Ovary (tissue), 9 donors: Measurements from ENCODE around the gene PIAS3. TPM values are rescaled to one million over a fixed set of nuclear protein-coding genes. Genes with fewer than 3 reads are reported as not detected.

ENCODE experiments used
- DNase-seq, 5 donors: peaks; one replicate each; pipeline ENCODE4 v3.0.0-alpha.2; 2019 to 2020
- H3K27ac ChIP-seq, 2 donors: fragments of 200-600 bp; one replicate each; pipeline versions ENCODE4 v1.5.1 to v1.8.0; 2019 to 2022
- H3K27me3 ChIP-seq: fragments of 200-600 bp; one replicate; pipeline ENCODE4 v1.8.0; 2022
- H3K36me3 ChIP-seq: fragments of 200-600 bp; sonication (generic); one replicate; pipeline ENCODE4 v1.5.1; 2019
- H3K4me1 ChIP-seq: one replicate; pipeline ENCODE4 v1.8.1; 2013; ENCODE audit warnings: mild to moderate bottlenecking, moderate library complexity; ENCODE audit not compliant: insufficient read depth
- H3K4me3 ChIP-seq: fragments of 200-600 bp; sonication (generic); one replicate; pipeline ENCODE4 v1.5.1; 2017
- H3K9me3 ChIP-seq, 2 donors: fragments of 200-600 bp in 1 of 2; sonication (generic) in 1 of 2; one replicate each; pipeline versions ENCODE4 v1.5.1 to v1.8.1; 2013 to 2019; ENCODE audit warnings: mild to moderate bottlenecking in 1 of 2, moderate library complexity in 1 of 2
- EP300 ChIP-seq: sonication (generic); formaldehyde crosslinking; IDR thresholded peaks from one replicate; pipeline ENCODE4 v1.6.1; 2017; ENCODE audit warnings: antibody characterized with exemption
- POLR2A ChIP-seq: fragments of 450-650 bp; IDR thresholded peaks from one replicate; pipeline ENCODE4 v1.6.1; 2017; ENCODE audit warnings: antibody characterized with exemption, mild to moderate bottlenecking, moderate library complexity
- WGBS, 3 donors: extraction: QIAGEN DNeasy Blood & Tissue Kit in 1 of 3; methylation state at CpG; one replicate each; pipeline versions ENCODE4 v1.1.5 to v1.1.7; 2013 to 2017; 5-methylcytosine and 5-hydroxymethylcytosine counted together
- intact Hi-C, 4 donors: fragments of 100-400 bp; cut with DNase I; formaldehyde crosslinking; loops; one replicate each; pipeline versions ENCODE4 v1.11.0 to v1.15.1; 2022 to 2023
- microRNA-seq, 3 donors: library from miRNA; unstranded; fragments of <30 nt; microRNA quantifications; one replicate each; pipeline versions ENCODE4 to v1.2.0, GENCODE V29; 2019 to 2020
- polyA plus RNA-seq, 2 donors: library from polyadenylated mRNA; stranded (reverse); fragments of 200-250 nt in 1 of 2; fragments of 350-450 nt in 1 of 2; fragmentation: Illumina TruSeq in 1 of 2; extraction: RNeasy Lipid Tissue Mini Kit (QIAGEN cat#74804) in 1 of 2; gene quantifications; one replicate each; pipeline ENCODE4 v1.2.3, GENCODE V29; 2013 to 2014
- small RNA-seq: library from RNA; depleted of rRNA; stranded (forward); fragments of <200 nt; gene quantifications from one replicate; pipeline ENCODE3, GENCODE V24; 2016
- total RNA-seq, 7 donors: library from RNA; depleted of rRNA in 2 of 7; stranded (reverse); fragments of >200 nt in 2 of 7; fragmentation: NEBNext Ultra II Directional in 3 of 7; extraction: Animal tissue kit (Norgen Biotek cat#: 25700) in 3 of 7; gene quantifications; one replicate each; pipeline versions ENCODE4 v1.1.0 to v1.2.4, GENCODE V29; 2016 to 2023
- TF ChIP-seq, protein P1 (sequence below), 3 donors: fragments of 450-650 bp in 2 of 3; fragments of 200-600 bp in 1 of 3; IDR thresholded peaks; one replicate each; pipeline versions ENCODE4 v1.5.1 to v1.8.0; 2016 to 2022; ENCODE audit warnings: antibody characterized with exemption in 3 of 3, mild to moderate bottlenecking in 1 of 3
- donor health status: DM: no; HTN: no; CAD: no; lungs with moderate emphysema.
- donor health status: DM: no; HTN: no; CAD: no.
- donor health status: Bipolar disorder and iron deficiency.
- donor health status: DM: yes; HTN: yes; CAD: no.
- donor health status: DM: no; HTN: no; CAD: no.
- donor health status: DM: yes; HTN: yes; CAD: no.

Gene PIAS3
- total and polyA plus RNA-seq, 9 donors, result 22.9 to 64.1 (median 39.5) TPM

- Histone ChIP-seq H3K36me3 (no peaks in the 10 kb centered on the region), H3K4me1 (peaks cover 4% of the 10 kb centered on the region), H3K9me3 (no peaks in the 10 kb centered on the region), H3K4me3 (no peak overlapping the region), H3K27me3 (no peaks in the 10 kb centered on the region), H3K27ac (no peak overlapping the region)
- intact Hi-C loops, result no loop called here
- TF ChIP-seq, protein P1, sequence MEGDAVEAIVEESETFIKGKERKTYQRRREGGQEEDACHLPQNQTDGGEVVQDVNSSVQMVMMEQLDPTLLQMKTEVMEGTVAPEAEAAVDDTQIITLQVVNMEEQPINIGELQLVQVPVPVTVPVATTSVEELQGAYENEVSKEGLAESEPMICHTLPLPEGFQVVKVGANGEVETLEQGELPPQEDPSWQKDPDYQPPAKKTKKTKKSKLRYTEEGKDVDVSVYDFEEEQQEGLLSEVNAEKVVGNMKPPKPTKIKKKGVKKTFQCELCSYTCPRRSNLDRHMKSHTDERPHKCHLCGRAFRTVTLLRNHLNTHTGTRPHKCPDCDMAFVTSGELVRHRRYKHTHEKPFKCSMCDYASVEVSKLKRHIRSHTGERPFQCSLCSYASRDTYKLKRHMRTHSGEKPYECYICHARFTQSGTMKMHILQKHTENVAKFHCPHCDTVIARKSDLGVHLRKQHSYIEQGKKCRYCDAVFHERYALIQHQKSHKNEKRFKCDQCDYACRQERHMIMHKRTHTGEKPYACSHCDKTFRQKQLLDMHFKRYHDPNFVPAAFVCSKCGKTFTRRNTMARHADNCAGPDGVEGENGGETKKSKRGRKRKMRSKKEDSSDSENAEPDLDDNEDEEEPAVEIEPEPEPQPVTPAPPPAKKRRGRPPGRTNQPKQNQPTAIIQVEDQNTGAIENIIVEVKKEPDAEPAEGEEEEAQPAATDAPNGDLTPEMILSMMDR (IDR thresholded peaks at IDR 0.05), result no peak
- TF ChIP-seq EP300, result no peak
- TF ChIP-seq POLR2A, result no peak
- WGBS, 3 donors, result 95 to 98% (median 98%) methylated on average over 4 of the region's 4 CpGs
- no peak for DNase-seq
Measured at GRCh38 chr1:145806408-145806807, 52.5 kb downstream of the PIAS3 start.

- DNase-seq, result no peak
- Histone ChIP-seq H3K4me3 (no peak overlapping the region), H3K27ac (no peak overlapping the region), H3K4me1 (peaks cover 4% of the 10 kb centered on the region), H3K27me3 (no peaks in the 10 kb centered on the region), H3K9me3 (no peaks in the 10 kb centered on the region), H3K36me3 (no peaks in the 10 kb centered on the region)
- intact Hi-C loops, result no loop called here
- TF ChIP-seq POLR2A (no peak), EP300 (no peak)
- TF ChIP-seq, protein P1 (IDR thresholded peaks at IDR 0.05), result no peak
- WGBS, 3 donors, result 82 to 88% (median 85%) methylated on average over 1 of the region's 1 CpG
Measured at GRCh38 chr1:145805057-145805456, 53.8 kb downstream of the PIAS3 start.

DNA sequence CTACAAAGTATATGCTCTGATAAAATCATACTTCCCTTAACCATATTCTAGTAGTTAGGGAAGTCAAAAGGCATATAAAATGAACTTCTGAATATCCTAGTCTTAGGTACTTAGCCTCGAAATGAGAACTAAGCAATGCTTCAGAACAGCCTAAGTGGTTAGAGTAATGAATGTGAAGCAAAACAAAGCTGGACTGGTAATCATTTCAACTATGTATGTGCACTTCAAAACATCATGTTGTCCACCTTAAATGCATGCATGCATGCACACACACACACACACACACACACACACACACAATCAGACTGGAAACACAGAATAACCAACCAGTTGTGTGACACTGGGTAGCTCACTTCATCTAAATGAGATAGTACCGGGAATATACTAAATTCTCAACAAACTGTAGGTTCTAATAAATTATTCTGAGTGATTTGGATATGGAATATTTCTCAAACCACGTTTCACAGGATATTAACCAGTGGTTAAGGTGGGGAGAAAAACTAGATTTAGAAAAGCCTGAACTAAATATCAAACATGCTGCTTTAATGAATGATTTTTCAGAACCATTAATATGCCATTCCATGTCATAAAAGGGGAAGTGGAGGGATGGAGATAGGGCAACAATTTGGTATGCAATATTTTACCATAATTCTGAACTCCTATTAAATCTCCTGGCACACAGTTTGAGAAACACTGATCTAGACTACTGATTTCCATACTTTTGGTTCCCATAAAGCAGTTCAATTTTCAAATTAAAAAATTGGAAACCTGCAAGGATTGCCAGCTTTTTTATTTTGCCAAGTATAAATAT, 54.4 kb downstream of the PIAS3 start:
- Histone ChIP-seq H3K9me3 (no peaks in the 10 kb centered on the region), H3K27ac (no peak overlapping the region), H3K4me3 (no peak overlapping the region), H3K36me3 (no peaks in the 10 kb centered on the region), H3K4me1 (peaks cover 4% of the 10 kb centered on the region), H3K27me3 (no peaks in the 10 kb centered on the region)
- WGBS, 3 donors, result 75 to 78% (median 77%) methylated on average over 3 of the region's 3 CpGs
- no peak for DNase-seq
- TF ChIP-seq POLR2A, result no peak
- intact Hi-C loops, result no loop called here

DNA sequence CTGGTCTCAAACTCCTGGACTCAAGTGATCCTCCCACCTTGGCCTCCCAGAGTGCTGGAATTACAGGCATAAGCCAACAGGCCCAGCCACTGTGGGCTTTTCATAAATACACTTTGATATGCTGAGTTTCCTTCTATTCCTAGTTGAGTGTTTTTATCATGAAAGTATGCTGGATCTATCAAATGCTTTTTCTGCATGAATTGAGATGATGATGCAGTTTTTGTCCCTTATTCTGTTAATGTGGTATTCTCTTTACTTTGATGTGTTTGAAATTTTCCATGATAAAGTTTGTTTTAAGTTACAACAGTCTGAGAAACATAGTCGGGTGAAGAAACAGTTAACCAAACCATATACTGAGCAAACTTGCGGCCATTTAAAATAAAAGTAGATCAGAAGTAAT, 59.1 kb downstream of the PIAS3 start:
- no peak for DNase-seq
- TF ChIP-seq POLR2A (no peak), EP300 (no peak)
- TF ChIP-seq, protein P1 (IDR thresholded peaks at IDR 0.05), result no peak
- H3K36me3 ChIP-seq, result no peaks in the 10 kb centered on the region
- intact Hi-C loops, result no loop called here
- no peak overlapping the region for H3K27ac ChIP-seq
- peaks cover 4% of the 10 kb centered on the region for H3K4me1 ChIP-seq
- no peaks in the 10 kb centered on the region for H3K9me3 ChIP-seq
- WGBS, 3 donors, result 66 to 79% (median 79%) methylated on average over 2 of the region's 2 CpGs
- H3K4me3 ChIP-seq, result no peak overlapping the region
- H3K27me3 ChIP-seq, result no peaks in the 10 kb centered on the region

Small RNA genes lying within 50 kb of the gene (microRNA-seq; reads per million reads assigned to microRNA genes)
- gene MIR6736, result 0 to 0.18 (median 0.16) reads per million in 3 donors

Small RNA genes lying within 50 kb of the gene (small RNA-seq; reads per million reads assigned to genes)
- not detected for gene MIR6736

Other genes starting within 250 kb of the PIAS3 start
- gene PDZK1, start 151.7 kb downstream of the PIAS3 start, total RNA-seq, result 1 to 10 TPM in 1 of 7 donors, under 1 TPM in 4, not detected in 2; 0.36 to 2.0 (median 0.83) TPM
- 10 to 100 TPM in 1 of 2 donors, under 1 TPM in 1; 0.21 to 13.4 TPM for gene PDZK1, start 151.7 kb downstream of the PIAS3 start, polyA plus RNA-seq
- gene CD160, start 139.6 kb downstream of the PIAS3 start, total RNA-seq, result under 1 TPM in 3 of 7 donors, not detected in 4; 0.15 to 0.25 (median 0.20) TPM
- gene CD160, start 139.6 kb downstream of the PIAS3 start, polyA plus RNA-seq, result 1 to 10 TPM in 1 of 2 donors, under 1 TPM in 1; 0.10 to 1.9 TPM
- gene RNF115, start 35.0 kb downstream of the PIAS3 start, total RNA-seq, result 10 to 100 TPM in 6 of 7 donors, 1 to 10 TPM in 1; 9.9 to 15.5 (median 12.2) TPM
- 10 to 100 TPM in 1 of 2 donors, 1 to 10 TPM in 1; 7.8 to 27.9 TPM for gene RNF115, start 35.0 kb downstream of the PIAS3 start, polyA plus RNA-seq
- 10 to 100 TPM; 25.8 to 32.5 (median 27.0) TPM for gene POLR3C, start 34.9 kb downstream of the PIAS3 start, total RNA-seq
- gene POLR3C, start 34.9 kb downstream of the PIAS3 start, polyA plus RNA-seq, result 10 to 100 TPM; 21.1 to 41.9 TPM
- 1 to 10 TPM; 2.3 to 5.1 (median 2.9) TPM for gene NUDT17, start 13.5 kb downstream of the PIAS3 start, total RNA-seq
- gene NUDT17, start 13.5 kb downstream of the PIAS3 start, polyA plus RNA-seq, result 1 to 10 TPM; 3.9 to 4.8 TPM
- 1 to 10 TPM; 2.1 to 6.5 (median 3.0) TPM for gene ANKRD35, start 26.8 kb upstream of the PIAS3 start, total RNA-seq
- 1 to 10 TPM; 2.6 to 2.8 TPM for gene ANKRD35, start 26.8 kb upstream of the PIAS3 start, polyA plus RNA-seq
- gene ITGA10, start 51.0 kb upstream of the PIAS3 start, total RNA-seq, result 1 to 10 TPM; 1.5 to 4.8 (median 2.8) TPM
- gene ITGA10, start 51.0 kb upstream of the PIAS3 start, polyA plus RNA-seq, result 1 to 10 TPM; 2.5 to 4.5 TPM
- gene PEX11B, start 59.6 kb upstream of the PIAS3 start, total RNA-seq, result 10 to 100 TPM; 18.2 to 30.3 (median 26.9) TPM
- 10 to 100 TPM; 22.1 to 44.4 TPM for gene PEX11B, start 59.6 kb upstream of the PIAS3 start, polyA plus RNA-seq
- 100 to 1,000 TPM in 6 of 7 donors, 10 to 100 TPM in 1; 84.4 to 127 (median 113) TPM for gene RBM8A, start 68.4 kb upstream of the PIAS3 start, total RNA-seq
- 100 to 1,000 TPM in 1 of 2 donors, 10 to 100 TPM in 1; 91.6 to 101 TPM for gene RBM8A, start 68.4 kb upstream of the PIAS3 start, polyA plus RNA-seq
- gene LIX1L, start 98.9 kb upstream of the PIAS3 start, total RNA-seq, result 100 to 1,000 TPM in 1 of 7 donors, 10 to 100 TPM in 6; 37.9 to 102 (median 73.9) TPM
- 10 to 100 TPM; 28.7 to 52.6 TPM for gene LIX1L, start 98.9 kb upstream of the PIAS3 start, polyA plus RNA-seq
- 1 to 10 TPM in 6 of 7 donors, under 1 TPM in 1; 0.48 to 5.2 (median 3.1) TPM for gene ANKRD34A, start 105.5 kb upstream of the PIAS3 start, total RNA-seq
- gene ANKRD34A, start 105.5 kb upstream of the PIAS3 start, polyA plus RNA-seq, result under 1 TPM; 0.50 to 0.62 TPM
- gene POLR3GL, start 105.6 kb upstream of the PIAS3 start, total RNA-seq, result 10 to 100 TPM; 16.7 to 27.9 (median 23.4) TPM
- 10 to 100 TPM; 40.6 to 51.4 TPM for gene POLR3GL, start 105.6 kb upstream of the PIAS3 start, polyA plus RNA-seq
- gene TXNIP, start 137.5 kb upstream of the PIAS3 start, total RNA-seq, result 1,000 to 10,000 TPM in 1 of 7 donors, 100 to 1,000 TPM in 6; 335 to 1,406 (median 617) TPM
- gene TXNIP, start 137.5 kb upstream of the PIAS3 start, polyA plus RNA-seq, result 1,000 to 10,000 TPM in 1 of 2 donors, 100 to 1,000 TPM in 1; 570 to 1,154 TPM
- not detected for gene HJV, start 162.7 kb upstream of the PIAS3 start, total RNA-seq
- not detected for gene HJV, start 162.7 kb upstream of the PIAS3 start, polyA plus RNA-seq